ENCODE measurements around the gene RAB27B.

DNA sequence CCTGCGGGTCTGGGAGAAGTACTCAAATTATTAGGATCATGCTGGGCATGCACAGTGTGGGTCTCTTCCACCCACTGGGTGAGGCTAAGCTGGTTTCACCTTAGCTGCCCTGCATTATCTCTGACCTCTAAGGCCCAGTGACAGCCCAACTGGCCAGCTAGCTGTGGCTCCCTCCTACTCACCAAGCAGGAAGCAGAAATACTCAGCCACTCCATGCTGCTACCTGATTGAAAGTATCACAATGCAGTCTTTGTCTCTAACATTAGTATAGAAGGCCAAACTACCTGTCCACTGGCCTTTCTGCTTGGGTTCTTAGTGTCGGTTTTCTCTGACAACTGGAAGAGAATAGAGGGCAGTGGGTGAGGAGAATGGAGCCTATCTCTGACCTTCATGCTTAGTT is 47.3 kb upstream of the RAB27B start:
- TF ChIP-seq ZNF138 (tag by site-specific recombination; IDR thresholded peaks at IDR 0.05; ENCODE audit: borderline replicate concordance) (no peak), ZBTB11 (tag by site-specific recombination; conservative IDR thresholded peaks at IDR 0.05; ENCODE audit: low read depth) (no peak), ZNF121 (tag by site-specific recombination; IDR thresholded peaks at IDR 0.05) (no peak), TCF7L2 (IDR thresholded peaks at IDR 0.05; ENCODE audit: borderline replicate concordance, low read depth, low read length) (no peak), ZNF24 (tag by site-specific recombination; IDR thresholded peaks at IDR 0.05) (no peak)
- TF ChIP-seq, protein P1, sequence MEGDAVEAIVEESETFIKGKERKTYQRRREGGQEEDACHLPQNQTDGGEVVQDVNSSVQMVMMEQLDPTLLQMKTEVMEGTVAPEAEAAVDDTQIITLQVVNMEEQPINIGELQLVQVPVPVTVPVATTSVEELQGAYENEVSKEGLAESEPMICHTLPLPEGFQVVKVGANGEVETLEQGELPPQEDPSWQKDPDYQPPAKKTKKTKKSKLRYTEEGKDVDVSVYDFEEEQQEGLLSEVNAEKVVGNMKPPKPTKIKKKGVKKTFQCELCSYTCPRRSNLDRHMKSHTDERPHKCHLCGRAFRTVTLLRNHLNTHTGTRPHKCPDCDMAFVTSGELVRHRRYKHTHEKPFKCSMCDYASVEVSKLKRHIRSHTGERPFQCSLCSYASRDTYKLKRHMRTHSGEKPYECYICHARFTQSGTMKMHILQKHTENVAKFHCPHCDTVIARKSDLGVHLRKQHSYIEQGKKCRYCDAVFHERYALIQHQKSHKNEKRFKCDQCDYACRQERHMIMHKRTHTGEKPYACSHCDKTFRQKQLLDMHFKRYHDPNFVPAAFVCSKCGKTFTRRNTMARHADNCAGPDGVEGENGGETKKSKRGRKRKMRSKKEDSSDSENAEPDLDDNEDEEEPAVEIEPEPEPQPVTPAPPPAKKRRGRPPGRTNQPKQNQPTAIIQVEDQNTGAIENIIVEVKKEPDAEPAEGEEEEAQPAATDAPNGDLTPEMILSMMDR (tag by site-specific recombination; IDR thresholded peaks at IDR 0.05) = no peak
- TF ChIP-seq, protein P2, sequence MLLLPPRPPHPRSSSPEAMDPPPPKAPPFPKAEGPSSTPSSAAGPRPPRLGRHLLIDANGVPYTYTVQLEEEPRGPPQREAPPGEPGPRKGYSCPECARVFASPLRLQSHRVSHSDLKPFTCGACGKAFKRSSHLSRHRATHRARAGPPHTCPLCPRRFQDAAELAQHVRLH (tag by site-specific recombination; IDR thresholded peaks at IDR 0.05) = no peak

Data from HEK293 (cell line).